ENCODE measurements around the gene SAXO1. TPM values are rescaled to one million over a fixed set of nuclear protein-coding genes. Genes with fewer than 3 reads are reported as not detected.
A peak's percentile ranks its signal among the peaks of the same experiment; 100 is the strongest.

Gene SAXO1
- total RNA-seq, 1 donor from 2014 or later, result 0.03 TPM

DNA sequence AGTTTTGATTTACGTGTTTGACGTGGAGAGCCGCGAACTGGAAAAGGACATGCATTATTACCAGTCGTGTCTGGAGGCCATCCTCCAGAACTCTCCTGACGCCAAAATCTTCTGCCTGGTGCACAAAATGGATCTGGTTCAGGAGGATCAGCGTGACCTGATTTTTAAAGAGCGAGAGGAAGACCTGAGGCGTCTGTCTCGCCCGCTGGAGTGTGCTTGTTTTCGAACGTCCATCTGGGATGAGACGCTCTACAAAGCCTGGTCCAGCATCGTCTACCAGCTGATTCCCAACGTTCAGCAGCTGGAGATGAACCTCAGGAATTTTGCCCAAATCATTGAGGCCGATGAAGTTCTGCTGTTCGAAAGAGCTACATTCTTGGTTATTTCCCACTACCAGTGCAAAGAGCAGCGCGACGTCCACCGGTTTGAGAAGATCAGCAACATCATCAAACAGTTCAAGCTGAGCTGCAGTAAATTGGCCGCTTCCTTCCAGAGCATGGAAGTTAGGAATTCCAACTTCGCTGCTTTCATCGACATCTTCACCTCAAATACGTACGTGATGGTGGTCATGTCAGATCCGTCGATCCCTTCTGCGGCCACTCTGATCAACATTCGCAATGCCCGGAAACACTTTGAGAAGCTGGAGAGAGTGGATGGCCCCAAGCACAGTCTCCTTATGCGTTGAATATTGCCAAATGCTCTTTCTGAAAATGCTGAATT is 17.1 kb upstream of the SAXO1 start:
- Histone ChIP-seq H3K9me3 (replicated peaks) (no peaks in the 10 kb centered on the region), H3K27ac (replicated peaks) (peak overlapping the region; percentile 96), H3K36me3 (peaks cover 8% of the 10 kb centered on the region), H3K4me3 (peak overlapping the region; percentile 94), H3K4me1 (peaks cover 53% of the 10 kb centered on the region), H3K27me3 (ENCODE audit: low read depth) (no peaks in the 10 kb centered on the region)
- intact Hi-C loops (cut with micrococcal nuclease), result no loop called here
- TF ChIP-seq, protein P1, sequence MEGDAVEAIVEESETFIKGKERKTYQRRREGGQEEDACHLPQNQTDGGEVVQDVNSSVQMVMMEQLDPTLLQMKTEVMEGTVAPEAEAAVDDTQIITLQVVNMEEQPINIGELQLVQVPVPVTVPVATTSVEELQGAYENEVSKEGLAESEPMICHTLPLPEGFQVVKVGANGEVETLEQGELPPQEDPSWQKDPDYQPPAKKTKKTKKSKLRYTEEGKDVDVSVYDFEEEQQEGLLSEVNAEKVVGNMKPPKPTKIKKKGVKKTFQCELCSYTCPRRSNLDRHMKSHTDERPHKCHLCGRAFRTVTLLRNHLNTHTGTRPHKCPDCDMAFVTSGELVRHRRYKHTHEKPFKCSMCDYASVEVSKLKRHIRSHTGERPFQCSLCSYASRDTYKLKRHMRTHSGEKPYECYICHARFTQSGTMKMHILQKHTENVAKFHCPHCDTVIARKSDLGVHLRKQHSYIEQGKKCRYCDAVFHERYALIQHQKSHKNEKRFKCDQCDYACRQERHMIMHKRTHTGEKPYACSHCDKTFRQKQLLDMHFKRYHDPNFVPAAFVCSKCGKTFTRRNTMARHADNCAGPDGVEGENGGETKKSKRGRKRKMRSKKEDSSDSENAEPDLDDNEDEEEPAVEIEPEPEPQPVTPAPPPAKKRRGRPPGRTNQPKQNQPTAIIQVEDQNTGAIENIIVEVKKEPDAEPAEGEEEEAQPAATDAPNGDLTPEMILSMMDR (IDR thresholded peaks at IDR 0.05; ENCODE audit: borderline replicate concordance), result no peak
- DNase-seq, result no peak

DNA sequence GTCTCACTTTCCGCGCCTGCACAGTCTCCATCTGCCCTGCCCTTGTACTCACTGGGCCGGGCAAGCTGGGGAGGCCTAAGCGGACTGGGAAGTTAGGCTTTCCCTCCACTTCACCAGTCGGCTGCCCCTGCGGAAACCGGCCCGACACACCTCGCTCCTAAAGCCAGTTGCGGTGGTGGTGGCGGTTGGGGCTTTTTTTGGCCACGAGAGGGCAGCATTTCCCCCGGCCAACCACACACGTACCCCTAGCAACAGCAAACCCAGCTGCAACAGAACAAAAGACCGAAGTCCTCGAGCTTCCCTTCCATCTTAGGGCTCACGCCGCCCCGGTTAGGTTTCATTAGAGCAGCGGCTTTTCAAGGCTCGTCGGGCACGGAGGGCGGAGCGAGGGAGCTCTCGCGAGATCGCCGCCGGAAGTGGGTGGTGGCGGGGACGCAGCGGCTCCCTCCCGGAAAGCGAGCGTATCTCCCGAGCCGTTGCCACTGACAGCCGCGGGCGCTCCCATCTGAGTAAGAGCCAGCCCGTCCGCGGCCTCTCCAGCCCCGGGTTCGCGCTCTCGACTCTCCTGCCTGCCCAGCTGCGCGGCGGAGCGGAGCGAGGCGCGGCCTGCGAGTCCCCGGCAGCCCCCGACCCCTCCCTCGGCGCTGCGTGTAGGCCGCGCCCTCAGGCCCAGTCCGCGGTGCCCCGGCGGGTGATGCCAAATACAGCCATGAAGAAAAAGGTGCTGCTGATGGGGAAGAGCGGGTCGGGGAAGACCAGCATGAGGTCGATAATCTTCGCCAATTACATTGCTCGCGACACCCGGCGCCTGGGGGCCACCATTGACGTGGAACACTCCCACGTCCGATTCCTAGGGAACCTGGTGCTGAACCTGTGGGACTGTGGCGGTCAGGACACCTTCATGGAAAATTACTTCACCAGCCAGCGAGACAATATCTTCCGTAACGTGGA is 16.2 kb upstream of the SAXO1 start, which contains the start of gene RRAGA:
TSS of gene RRAGA (plus strand) at position 462 of the 951 bp plus-strand sequence. CDS start at position 695, 233 bp downstream.
- H3K4me1 ChIP-seq, result peaks cover 53% of the 10 kb centered on the region
- peak; percentile 94 for DNase-seq
- H3K4me3 ChIP-seq, result peak within 1 kb of the TSS; percentile 94
- H3K27ac ChIP-seq (replicated peaks), result peak within 1 kb of the TSS; percentile 96
- no peaks in the 10 kb centered on the region for H3K9me3 ChIP-seq (replicated peaks)
- H3K36me3 ChIP-seq, result peaks cover 8% of the 10 kb centered on the region
- H3K27me3 ChIP-seq (ENCODE audit: low read depth), result no peaks in the 10 kb centered on the region
- TF ChIP-seq, protein P1 (IDR thresholded peaks at IDR 0.05; ENCODE audit: borderline replicate concordance), result peak; percentile 89
- intact Hi-C loops (cut with micrococcal nuclease), result no loop called here

DNA sequence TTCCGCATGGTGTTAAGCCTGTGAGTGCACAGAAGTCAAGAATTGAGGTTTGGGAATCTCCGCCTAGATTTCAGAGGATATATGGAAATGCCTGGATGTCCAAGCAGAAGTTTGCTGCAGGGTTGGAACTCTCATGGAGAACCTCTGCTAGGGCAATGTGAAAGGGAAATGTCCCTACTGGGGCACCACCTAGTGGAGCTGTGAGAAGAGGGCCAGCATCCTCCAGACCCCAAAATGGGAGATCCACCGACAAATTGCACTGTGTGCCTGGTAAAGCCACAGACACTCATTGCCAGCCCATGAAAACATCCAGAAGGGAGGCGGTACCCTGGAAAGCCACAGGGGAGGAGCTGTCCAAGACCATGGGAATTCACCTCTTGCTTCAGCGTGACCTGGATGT is 3.6 kb upstream of the SAXO1 start:
- Histone ChIP-seq H3K27ac (replicated peaks) (no peak overlapping the region), H3K36me3 (no peaks in the 10 kb centered on the region), H3K9me3 (replicated peaks) (no peaks in the 10 kb centered on the region), H3K4me3 (no peak overlapping the region), H3K27me3 (ENCODE audit: low read depth) (peaks cover 10% of the 10 kb centered on the region), H3K4me1 (no peaks in the 10 kb centered on the region)
- TF ChIP-seq, protein P1 (IDR thresholded peaks at IDR 0.05; ENCODE audit: borderline replicate concordance), result no peak
- intact Hi-C loops (cut with micrococcal nuclease), result no loop called here
- no peak for DNase-seq

DNA sequence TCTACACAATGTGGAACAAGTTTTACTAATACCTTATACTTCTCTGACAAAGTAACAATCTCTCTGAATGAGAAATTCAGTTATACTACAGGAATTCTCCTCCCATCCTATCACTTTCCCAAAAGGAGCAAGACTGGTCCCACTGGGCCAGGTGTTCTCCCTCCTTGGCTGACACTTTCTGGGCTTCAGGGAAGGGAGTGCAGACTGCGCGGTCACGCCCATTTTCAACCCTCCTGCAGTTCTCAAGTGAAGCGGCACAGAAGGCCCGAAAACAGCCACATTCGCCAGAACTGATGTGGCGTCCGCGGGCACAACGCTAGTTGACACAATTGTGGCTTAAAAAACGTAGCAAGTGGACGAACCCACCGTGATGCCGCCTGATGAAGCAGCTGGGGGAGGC is 603 bp downstream of the SAXO1 start:
- Histone ChIP-seq H3K4me3 (no peak overlapping the region), H3K36me3 (no peaks in the 10 kb centered on the region), H3K4me1 (peaks cover 4% of the 10 kb centered on the region), H3K9me3 (replicated peaks) (no peaks in the 10 kb centered on the region), H3K27me3 (ENCODE audit: low read depth) (peaks cover 14% of the 10 kb centered on the region), H3K27ac (replicated peaks) (no peak overlapping the region)
- no peak for DNase-seq
- TF ChIP-seq, protein P1 (IDR thresholded peaks at IDR 0.05; ENCODE audit: borderline replicate concordance), result no peak
- intact Hi-C loops (cut with micrococcal nuclease), result no loop called here

DNA sequence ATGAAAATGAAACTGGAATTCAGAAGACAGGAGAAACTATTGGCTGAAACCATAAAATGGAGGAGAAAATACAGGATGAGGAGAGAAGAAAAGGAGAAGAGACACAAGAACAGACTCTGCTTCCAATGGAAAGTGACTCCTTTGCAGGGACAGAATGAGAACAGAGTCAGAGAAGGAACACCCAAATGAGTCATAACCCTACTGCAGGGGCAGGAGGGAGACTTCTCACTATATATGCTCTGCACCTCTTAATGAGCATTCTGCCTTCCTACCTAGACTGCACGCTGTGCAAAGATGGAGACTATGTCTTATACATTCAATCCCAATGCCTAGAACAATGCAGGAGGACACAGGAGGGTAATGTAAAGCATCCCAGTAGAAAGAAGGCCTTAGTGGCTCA is 2.1 kb downstream of the SAXO1 start:
- no peak overlapping the region for H3K27ac ChIP-seq (replicated peaks)
- no peaks in the 10 kb centered on the region for H3K36me3 ChIP-seq
- H3K9me3 ChIP-seq (replicated peaks), result no peaks in the 10 kb centered on the region
- TF ChIP-seq, protein P1 (IDR thresholded peaks at IDR 0.05; ENCODE audit: borderline replicate concordance), result no peak
- no peak overlapping the region for H3K4me3 ChIP-seq
- peaks cover 15% of the 10 kb centered on the region for H3K27me3 ChIP-seq (ENCODE audit: low read depth)
- intact Hi-C loops (cut with micrococcal nuclease), result no loop called here
- peaks cover 4% of the 10 kb centered on the region for H3K4me1 ChIP-seq
- no peak for DNase-seq
